Natural killer cell (primary cell): Measurements from ENCODE around the gene PC. TPM values are rescaled to one million over a fixed set of nuclear protein-coding genes. Genes with fewer than 3 reads are reported as not detected.

Experiments used
- ATAC-seq, 3 donors: fragments of 150-1000 bp in 2 of 3; fragments of 200-7000 bp in 1 of 3; cut with Tn5 transposase; 1 replicate in 1 of 3; 2 replicates in 2 of 3; pipeline ENCODE4 v1.10.0; 2021; ENCODE audit warnings: mild to moderate bottlenecking in 2 of 3, moderate library complexity in 2 of 3
- DNase-seq, 2 donors: peaks; one replicate each; pipeline versions ENCODE4 v3.0.0 to v3.0.0-alpha.2; 2013 to 2021; ENCODE audit warnings: mixed read lengths in 1 of 2
- H3K27ac ChIP-seq: one replicate; pipeline ENCODE4 v1.5.1; 2013; ENCODE audit warnings: mild to moderate bottlenecking, low read length
- H3K27me3 ChIP-seq: one replicate; pipeline ENCODE4 v1.6.1; 2013; ENCODE audit warnings: low read length; ENCODE audit not compliant: control insufficient read depth, insufficient read depth
- H3K36me3 ChIP-seq: one replicate; pipeline ENCODE4 v1.6.1; 2013; ENCODE audit warnings: low read length; ENCODE audit not compliant: control insufficient read depth, insufficient read depth
- H3K4me1 ChIP-seq: one replicate; pipeline ENCODE4 v1.6.1; 2013; ENCODE audit warnings: low read length; ENCODE audit not compliant: control insufficient read depth, insufficient read depth
- H3K4me3 ChIP-seq: one replicate; pipeline ENCODE4 v1.5.1; 2013; ENCODE audit warnings: low read length
- H3K9me3 ChIP-seq: one replicate; pipeline ENCODE4 v1.6.1; 2013; ENCODE audit warnings: low read length; ENCODE audit not compliant: control insufficient read depth, insufficient read depth
- H3K27ac Mint-ChIP-seq, 2 donors: one replicate each; pipeline ENCODE4 v1.8.0; 2022; ENCODE audit warnings: mild to moderate bottlenecking in 2 of 2, mixed read lengths in 2 of 2, moderate library complexity in 1 of 2
- H3K27me3 Mint-ChIP-seq, 2 donors: one replicate each; pipeline ENCODE4 v1.8.0; 2022; ENCODE audit warnings: low read depth in 2 of 2, mixed read lengths in 2 of 2
- H3K36me3 Mint-ChIP-seq: one replicate; pipeline ENCODE4 v1.8.0; 2022; ENCODE audit warnings: mixed read lengths
- H3K4me1 Mint-ChIP-seq, 2 donors: one replicate each; pipeline ENCODE4 v1.8.0; 2022; ENCODE audit warnings: mixed read lengths in 2 of 2
- H3K4me3 Mint-ChIP-seq: one replicate; pipeline ENCODE4 v1.8.0; 2022; ENCODE audit warnings: mild to moderate bottlenecking, moderate library complexity, mixed read lengths
- H3K9me3 Mint-ChIP-seq, 2 donors: one replicate each; pipeline ENCODE4 v1.8.0; 2022; ENCODE audit warnings: mixed read lengths in 2 of 2
- WGBS: methylation state at CpG from one replicate; pipeline ENCODE4 v1.1.7; 2013; ENCODE audit warnings: missing lambda C conversion rate; ENCODE audit not compliant: insufficient coverage; 5-methylcytosine and 5-hydroxymethylcytosine counted together
- intact Hi-C: fragments of 100-400 bp; cut with micrococcal nuclease; formaldehyde crosslinking; loops from one replicate; pipeline ENCODE4 v1.14.2; 2022
- total RNA-seq, 4 donors: library from RNA; stranded (reverse); fragments of 120-200 nt in 1 of 4; gene quantifications; one replicate each; pipeline versions ENCODE4 v1.2.3 to v1.2.4, GENCODE V29; 2013 to 2022
- TF ChIP-seq, protein P1 (sequence below): fragments of 200-600 bp; IDR thresholded peaks from one replicate; pipeline ENCODE4 v1.8.0; 2022; ENCODE audit warnings: antibody characterized with exemption

Gene PC
- total RNA-seq, 3 donors from 2014 or later (not counting 1 experiment from before 2014, with no cell fraction given) = 4.1 to 5.9 (median 4.6) TPM

DNA sequence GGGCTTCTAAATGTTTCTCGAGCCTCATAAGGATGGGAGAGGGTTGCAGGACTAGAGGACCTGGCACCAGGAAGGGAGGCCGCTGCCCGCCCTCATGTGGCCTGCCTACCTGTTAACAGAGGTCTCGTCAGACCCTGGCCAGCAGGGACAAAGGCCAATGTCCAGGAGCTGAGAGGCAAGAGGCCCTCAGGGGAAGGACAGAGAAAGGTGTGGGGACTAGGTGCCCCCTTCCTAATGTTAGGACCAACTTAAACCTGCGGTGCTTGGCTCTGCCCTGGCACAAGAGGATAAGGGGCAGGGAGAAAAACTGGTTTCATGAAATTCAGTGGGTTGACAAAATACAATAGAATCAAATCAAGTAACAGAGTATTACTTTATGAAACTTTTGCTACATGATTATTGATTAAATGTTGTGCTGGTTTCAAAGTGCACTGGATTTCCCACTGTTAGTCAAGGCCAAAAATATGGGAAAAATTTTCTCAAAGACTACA is 44.8 kb upstream of the PC start:
- TF ChIP-seq, protein P1, sequence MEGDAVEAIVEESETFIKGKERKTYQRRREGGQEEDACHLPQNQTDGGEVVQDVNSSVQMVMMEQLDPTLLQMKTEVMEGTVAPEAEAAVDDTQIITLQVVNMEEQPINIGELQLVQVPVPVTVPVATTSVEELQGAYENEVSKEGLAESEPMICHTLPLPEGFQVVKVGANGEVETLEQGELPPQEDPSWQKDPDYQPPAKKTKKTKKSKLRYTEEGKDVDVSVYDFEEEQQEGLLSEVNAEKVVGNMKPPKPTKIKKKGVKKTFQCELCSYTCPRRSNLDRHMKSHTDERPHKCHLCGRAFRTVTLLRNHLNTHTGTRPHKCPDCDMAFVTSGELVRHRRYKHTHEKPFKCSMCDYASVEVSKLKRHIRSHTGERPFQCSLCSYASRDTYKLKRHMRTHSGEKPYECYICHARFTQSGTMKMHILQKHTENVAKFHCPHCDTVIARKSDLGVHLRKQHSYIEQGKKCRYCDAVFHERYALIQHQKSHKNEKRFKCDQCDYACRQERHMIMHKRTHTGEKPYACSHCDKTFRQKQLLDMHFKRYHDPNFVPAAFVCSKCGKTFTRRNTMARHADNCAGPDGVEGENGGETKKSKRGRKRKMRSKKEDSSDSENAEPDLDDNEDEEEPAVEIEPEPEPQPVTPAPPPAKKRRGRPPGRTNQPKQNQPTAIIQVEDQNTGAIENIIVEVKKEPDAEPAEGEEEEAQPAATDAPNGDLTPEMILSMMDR = no peak

DNA sequence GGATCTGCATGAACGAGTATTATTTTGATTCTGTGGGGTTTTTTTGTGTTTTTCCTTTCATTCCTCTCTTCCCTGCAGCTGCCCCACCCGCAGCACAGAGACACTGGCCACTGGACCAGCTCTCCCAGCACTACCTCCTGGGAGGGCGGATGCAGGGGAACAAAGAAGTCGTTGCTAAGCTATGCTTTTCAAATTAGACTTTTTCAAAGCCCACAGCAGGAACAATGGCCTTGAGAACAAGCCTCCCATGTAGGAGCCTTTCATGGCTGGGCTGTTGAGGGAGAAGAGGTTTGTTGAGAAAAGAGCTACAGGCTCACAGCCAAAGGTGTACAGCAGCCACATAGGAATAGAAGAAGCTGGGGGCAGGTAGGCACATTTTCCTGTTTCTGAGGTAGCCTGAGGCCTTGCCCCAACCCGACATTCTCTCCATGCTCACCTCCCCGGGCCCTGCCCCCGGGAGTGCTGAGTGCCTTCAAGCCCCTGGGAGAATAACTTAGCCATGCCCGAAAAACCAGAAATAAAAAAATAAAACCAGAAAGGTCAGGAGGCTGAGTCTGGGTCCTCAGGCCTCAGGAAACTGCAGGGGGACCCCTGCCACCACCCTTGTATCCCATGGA is 44.2 kb upstream of the PC start:
- ATAC-seq = no peak
- intact Hi-C loops = no loop called here
- 75% methylated on average over 7 of the region's 8 CpGs for WGBS

More for the DNA sequence above, 44.8 kb upstream of the PC start:
- no peaks in the 10 kb centered on the region for H3K4me1 ChIP-seq
- intact Hi-C loops = no loop called here
- Mint-ChIP-seq H3K27me3 (peaks cover 4 to 7% of the 10 kb centered on the region in 2 donors), H3K27ac (no peak overlapping the region), H3K4me3 (no peak overlapping the region), H3K4me1 (peaks cover 0 to 5% of the 10 kb centered on the region in 2 donors), H3K36me3 (no peaks in the 10 kb centered on the region), H3K9me3 (no peaks in the 10 kb centered on the region)
- 99% methylated on average over 5 of the region's 5 CpGs for WGBS
- no peak overlapping the region for H3K4me3 ChIP-seq
- no peaks in the 10 kb centered on the region for H3K27me3 ChIP-seq
- H3K36me3 ChIP-seq = no peaks in the 10 kb centered on the region
- no peak overlapping the region for H3K27ac ChIP-seq
- H3K9me3 ChIP-seq = no peaks in the 10 kb centered on the region
- ATAC-seq = no peak
- no peak for DNase-seq

DNA sequence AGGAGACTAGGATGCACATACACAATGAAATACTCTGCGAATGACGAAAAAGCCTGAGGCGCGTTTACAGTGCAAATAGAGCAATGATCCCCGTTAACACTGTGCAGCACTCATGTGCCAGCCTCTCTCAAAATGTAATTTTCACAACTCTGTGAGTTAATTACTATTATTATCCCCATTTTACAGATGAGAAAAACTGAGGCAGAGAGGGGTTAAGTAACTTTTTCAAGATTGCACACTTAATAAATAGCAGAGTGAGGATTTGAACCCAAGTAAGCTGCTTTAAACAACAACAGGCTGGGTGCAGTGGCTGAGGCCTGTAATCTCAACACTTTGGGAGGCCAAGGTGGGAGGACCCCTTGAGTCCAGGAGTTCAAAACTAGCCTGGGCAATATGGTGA is 43.1 kb upstream of the PC start:
- H3K36me3 Mint-ChIP-seq = no peaks in the 10 kb centered on the region
- no peak overlapping the region for H3K27ac ChIP-seq

More for the DNA sequence above, 44.2 kb upstream of the PC start:
- H3K36me3 ChIP-seq = no peaks in the 10 kb centered on the region
- H3K27me3 ChIP-seq = no peaks in the 10 kb centered on the region
- H3K4me3 ChIP-seq = no peak overlapping the region
- Mint-ChIP-seq H3K4me1 (peaks cover 0 to 5% of the 10 kb centered on the region in 2 donors), H3K27me3 (peaks cover 4 to 7% of the 10 kb centered on the region in 2 donors), H3K27ac (no peak overlapping the region), H3K36me3 (no peaks in the 10 kb centered on the region), H3K9me3 (no peaks in the 10 kb centered on the region), H3K4me3 (no peak overlapping the region)
- TF ChIP-seq, protein P1 = no peak
- DNase-seq = no peak
- no peak overlapping the region for H3K27ac ChIP-seq
- H3K4me1 ChIP-seq = no peaks in the 10 kb centered on the region
- H3K9me3 ChIP-seq = no peaks in the 10 kb centered on the region

More for the DNA sequence above, 43.1 kb upstream of the PC start:
- peaks cover 7 to 15% of the 10 kb centered on the region in 2 donors for H3K27me3 Mint-ChIP-seq
- H3K27ac Mint-ChIP-seq = no peak overlapping the region
- no peaks in the 10 kb centered on the region for H3K9me3 Mint-ChIP-seq
- H3K4me3 Mint-ChIP-seq = no peak overlapping the region
- Histone ChIP-seq H3K27me3 (no peaks in the 10 kb centered on the region), H3K36me3 (no peaks in the 10 kb centered on the region), H3K9me3 (no peaks in the 10 kb centered on the region), H3K4me1 (no peaks in the 10 kb centered on the region), H3K4me3 (no peak overlapping the region)
- TF ChIP-seq, protein P1 = no peak
- intact Hi-C loops = no loop called here
- H3K4me1 Mint-ChIP-seq = peaks cover 0 to 2% of the 10 kb centered on the region in 2 donors
- no peak for ATAC-seq
- no peak for DNase-seq
- 94% methylated on average over 5 of the region's 5 CpGs for WGBS
